PFSK-1 (cell line): ENCODE data around the gene GOT1.

Source experiments
- FOXP2 ChIP-seq: optimal IDR thresholded peaks from 2 replicates; pipeline ENCODE3; 2011; ENCODE audit warnings: borderline replicate concordance, control low read depth, inconsistent platforms; ENCODE audit not compliant: insufficient read depth; ENCODE audit errors: extremely low read length, extremely low read depth
- POLR2AphosphoS5 ChIP-seq: IDR thresholded peaks from 2 replicates; pipeline ENCODE4 v1.6.1; 2012; ENCODE audit warnings: low read depth, mild to moderate bottlenecking, control low read depth, low read length, moderate library complexity
- REST ChIP-seq, 2 experiments: IDR thresholded peaks; 2 replicates each; pipeline versions ENCODE4 v1.6.1 to v1.8.0; 2011 to 2012; ENCODE audit warnings: low read depth in 2 of 2, low read length in 2 of 2, control low read depth in 1 of 2, inconsistent platforms in 1 of 2, mild to moderate bottlenecking in 1 of 2, moderate library complexity in 1 of 2; ENCODE audit not compliant: insufficient read depth in 1 of 2
- SIN3A ChIP-seq: IDR thresholded peaks from 2 replicates; pipeline ENCODE4 v1.6.1; 2012; ENCODE audit warnings: mild to moderate bottlenecking, low read length, moderate library complexity, borderline replicate concordance; ENCODE audit not compliant: insufficient read depth
- TAF1 ChIP-seq: IDR thresholded peaks from 2 replicates; pipeline ENCODE4 v1.6.1; 2012; ENCODE audit warnings: low read length, control low read depth, borderline replicate concordance; ENCODE audit not compliant: insufficient read depth

GOT1 gene

GRCh38 chr10:99418910-99419624, 11.4 kb downstream of the GOT1 start:
- no peak for TF ChIP-seq FOXP2
- no peak for TF ChIP-seq POLR2AphosphoS5
- TF ChIP-seq SIN3A: no peak
- no peak for TF ChIP-seq REST (IDR thresholded peaks at IDR 0.05; ENCODE audit: insufficient read depth in 1 of 2, low read depth in 2 of 2, low read length in 2 of 2)
- TF ChIP-seq TAF1: no peak

- no peak for TF ChIP-seq TAF1
- TF ChIP-seq POLR2AphosphoS5: no peak
- no peak for TF ChIP-seq REST (IDR thresholded peaks at IDR 0.05; ENCODE audit: insufficient read depth in 1 of 2, low read depth in 2 of 2, low read length in 2 of 2)
- no peak for TF ChIP-seq FOXP2
- no peak for TF ChIP-seq SIN3A
These were observed 18.3 kb downstream of the GOT1 start for GRCh38 chr10:99412099-99412498.

GRCh38 chr10:99411546-99411945, 18.9 kb downstream of the GOT1 start:
- TF ChIP-seq SIN3A: no peak

- TF ChIP-seq TAF1 (no peak), POLR2AphosphoS5 (no peak), REST (IDR thresholded peaks at IDR 0.05; ENCODE audit: insufficient read depth in 1 of 2, low read depth in 2 of 2, low read length in 2 of 2) (no peak)
These were observed 19.5 kb downstream of the GOT1 start for GRCh38 chr10:99410876-99411275.

- TF ChIP-seq TAF1 (no peak), REST (IDR thresholded peaks at IDR 0.05; ENCODE audit: insufficient read depth in 1 of 2, low read depth in 2 of 2, low read length in 2 of 2) (no peak), POLR2AphosphoS5 (no peak), SIN3A (no peak), FOXP2 (no peak)
These were observed 20.3 kb downstream of the GOT1 start for GRCh38 chr10:99410146-99410545.
